CD14-positive monocyte (primary cell): Measurements from ENCODE around the gene CDC42EP3. TPM values are rescaled to one million over a fixed set of nuclear protein-coding genes. Genes with fewer than 3 reads are reported as not detected.

Experiments used
- DNase-seq, 3 donors: peaks; one replicate each; pipeline ENCODE4 v3.0.0-alpha.2; 2011 to 2022
- H2AFZ ChIP-seq: 2 replicates; pipeline ENCODE4 v1.6.0; 2012; ENCODE audit warnings: mild to moderate bottlenecking, low read depth, low read length, inconsistent platforms; ENCODE audit not compliant: insufficient read depth, poor library complexity, severe bottlenecking
- H3K27ac ChIP-seq, 2 donors: 1 replicate in 1 of 2; 2 replicates in 1 of 2; pipeline ENCODE4 v1.5.1; 2012 to 2013; ENCODE audit warnings: low read length in 2 of 2, control low read depth in 1 of 2, inconsistent platforms in 1 of 2, low read depth in 1 of 2, mild to moderate bottlenecking in 1 of 2
- H3K27me3 ChIP-seq, 2 donors: one replicate each; pipeline versions ENCODE4 v1.6.0 to v1.6.1; 2011 to 2013; ENCODE audit warnings: low read length in 2 of 2; ENCODE audit not compliant: control insufficient read depth in 2 of 2, insufficient read depth in 2 of 2
- H3K36me3 ChIP-seq, 2 donors: replicated peaks in 1 of 2; 1 replicate in 1 of 2; 2 replicates in 1 of 2; pipeline versions ENCODE4 v1.5.1 to v1.6.1; 2012 to 2013; ENCODE audit warnings: low read length in 2 of 2, control low read depth in 1 of 2, inconsistent platforms in 1 of 2, mild to moderate bottlenecking in 1 of 2; ENCODE audit not compliant: insufficient read depth in 2 of 2, control insufficient read depth in 1 of 2
- H3K4me1 ChIP-seq, 2 donors: 1 replicate in 1 of 2; 2 replicates in 1 of 2; pipeline versions ENCODE4 v1.5.1 to v1.6.1; 2012 to 2013; ENCODE audit warnings: low read length in 2 of 2, control low read depth in 1 of 2, inconsistent platforms in 1 of 2, mild to moderate bottlenecking in 1 of 2, moderate library complexity in 1 of 2; ENCODE audit not compliant: insufficient read depth in 2 of 2, control insufficient read depth in 1 of 2
- H3K4me2 ChIP-seq: replicated peaks from 2 replicates; pipeline ENCODE3; 2012; ENCODE audit warnings: low read length, moderate library complexity, mild to moderate bottlenecking; ENCODE audit not compliant: poor library complexity, severe bottlenecking; ENCODE audit errors: extremely low read depth
- H3K4me3 ChIP-seq, 3 experiments: fragments of 200-600 bp in 1 of 3; sonication (generic) in 1 of 3; replicated peaks in 1 of 3; 1 replicate in 2 of 3; 2 replicates in 1 of 3; pipeline ENCODE4 v1.5.1; 2011 to 2013; ENCODE audit warnings: low read length in 3 of 3, mild to moderate bottlenecking in 3 of 3, control low read depth in 2 of 3, low read depth in 2 of 3, inconsistent platforms in 1 of 3, moderate library complexity in 1 of 3
- H3K79me2 ChIP-seq: 2 replicates; pipeline ENCODE4 v1.6.0; 2012; ENCODE audit warnings: mild to moderate bottlenecking, control low read depth, inconsistent platforms, low read length, moderate library complexity; ENCODE audit not compliant: insufficient read depth
- H3K9ac ChIP-seq: 2 replicates; pipeline ENCODE4 v1.6.0; 2017; ENCODE audit warnings: low read length, mild to moderate bottlenecking; ENCODE audit not compliant: insufficient read depth, poor library complexity, severe bottlenecking
- H3K9me3 ChIP-seq, 2 donors: replicated peaks in 1 of 2; 1 replicate in 1 of 2; 2 replicates in 1 of 2; pipeline versions ENCODE4 v1.5.1 to v1.6.1; 2012 to 2013; ENCODE audit warnings: low read length in 2 of 2, control low read depth in 1 of 2; ENCODE audit not compliant: control insufficient read depth in 1 of 2, insufficient read depth in 1 of 2
- H4K20me1 ChIP-seq: 2 replicates; pipeline ENCODE4 v1.6.0; 2012; ENCODE audit warnings: mild to moderate bottlenecking, low read length, control low read depth, moderate library complexity; ENCODE audit not compliant: insufficient read depth
- H3K27ac Mint-ChIP-seq, 7 donors: one replicate each; pipeline ENCODE4 v1.8.0; 2020; ENCODE audit warnings: mild to moderate bottlenecking in 7 of 7, mixed read lengths in 7 of 7, moderate library complexity in 6 of 7, inconsistent platforms in 2 of 7
- H3K27me3 Mint-ChIP-seq, 3 donors: one replicate each; pipeline ENCODE4 v1.8.0; 2021 to 2022; ENCODE audit warnings: low read depth in 3 of 3, mild to moderate bottlenecking in 3 of 3, mixed read lengths in 3 of 3, moderate library complexity in 3 of 3, inconsistent platforms in 1 of 3
- H3K36me3 Mint-ChIP-seq, 2 donors: one replicate each; pipeline ENCODE4 v1.8.0; 2020; ENCODE audit warnings: mixed read lengths in 2 of 2, inconsistent platforms in 1 of 2, mild to moderate bottlenecking in 1 of 2
- H3K4me1 Mint-ChIP-seq: one replicate; pipeline ENCODE4 v1.8.0; 2020; ENCODE audit warnings: mild to moderate bottlenecking, mixed read lengths
- H3K4me3 Mint-ChIP-seq, 2 donors: one replicate each; pipeline ENCODE4 v1.8.0; 2020; ENCODE audit warnings: mild to moderate bottlenecking in 2 of 2, mixed read lengths in 2 of 2, moderate library complexity in 1 of 2
- H3K9me3 Mint-ChIP-seq, 7 donors: one replicate each; pipeline ENCODE4 v1.8.0; 2020 to 2022; ENCODE audit warnings: mixed read lengths in 7 of 7, mild to moderate bottlenecking in 6 of 7, moderate library complexity in 6 of 7, inconsistent platforms in 2 of 7
- CTCF ChIP-seq: fragments of 200-600 bp; IDR thresholded peaks from one replicate; pipeline ENCODE4 v1.8.0; 2022; ENCODE audit warnings: antibody characterized with exemption, mild to moderate bottlenecking
- WGBS: methylation state at CpG from one replicate; pipeline ENCODE4 v1.1.5; 2013; ENCODE audit warnings: missing lambda C conversion rate; ENCODE audit not compliant: insufficient coverage; 5-methylcytosine and 5-hydroxymethylcytosine counted together
- intact Hi-C, 2 donors: fragments of 100-400 bp; cut with micrococcal nuclease; formaldehyde crosslinking; loops; one replicate each; pipeline versions ENCODE4 v1.15.0 to v1.15.1; 2023
- polyA plus RNA-seq, 3 donors: library from polyadenylated mRNA; depleted of rRNA in 1 of 3; unstranded in 2 of 3; stranded (reverse) in 1 of 3; fragments of 300-500 nt in 2 of 3; fragments of >200 nt in 1 of 3; fragmentation: Illumina TruSeq in 2 of 3; gene quantifications; 1 replicate in 2 of 3; 2 replicates in 1 of 3; pipeline ENCODE4 v1.2.3, GENCODE V29; 2012 to 2021

CDC42EP3 gene
- polyA plus RNA-seq, 3 donors, result 179 to 272 (median 249) TPM

GRCh38 chr2:37669446-37669845 lies 2.0 kb downstream of the CDC42EP3 start:
- intact Hi-C loops, result no loop called here
- peaks cover 63% of the 10 kb centered on the region for H3K4me1 Mint-ChIP-seq
- Histone ChIP-seq H4K20me1 (peaks cover 70% of the 10 kb centered on the region), H3K79me2 (peaks cover 89% of the 10 kb centered on the region), H3K36me3 (peaks cover 15 to 24% of the 10 kb centered on the region in 2 donors), H3K9ac (peak overlapping the region; percentile 94), H3K4me2 (peak overlapping the region; percentile 94), H3K27ac (peak overlapping the region; percentile 13 to 95), H3K9me3 (no peaks in the 10 kb centered on the region), H3K27me3 (no peaks in the 10 kb centered on the region), H3K4me3 (peak overlapping the region; percentile 95 to 98 (median 97)), H3K4me1 (peaks cover 61 to 69% of the 10 kb centered on the region in 2 donors), H2AFZ (no peak overlapping the region)
- no CpG with 5 or more reads among the region's 3 CpGs for WGBS
- no peak for DNase-seq
- H3K4me3 Mint-ChIP-seq, result peak overlapping the region; percentile 95 to 98
- peak overlapping the region in 6 of 7 donors; percentile 24 to 96 (median 94) for H3K27ac Mint-ChIP-seq
- TF ChIP-seq CTCF, result no peak
- H3K27me3 Mint-ChIP-seq, result peaks cover 0 to 2% (median 0%) of the 10 kb centered on the region in 3 donors
- peaks cover 43 to 54% of the 10 kb centered on the region in 2 donors for H3K36me3 Mint-ChIP-seq
- no peaks in the 10 kb centered on the region for H3K9me3 Mint-ChIP-seq

DNA sequence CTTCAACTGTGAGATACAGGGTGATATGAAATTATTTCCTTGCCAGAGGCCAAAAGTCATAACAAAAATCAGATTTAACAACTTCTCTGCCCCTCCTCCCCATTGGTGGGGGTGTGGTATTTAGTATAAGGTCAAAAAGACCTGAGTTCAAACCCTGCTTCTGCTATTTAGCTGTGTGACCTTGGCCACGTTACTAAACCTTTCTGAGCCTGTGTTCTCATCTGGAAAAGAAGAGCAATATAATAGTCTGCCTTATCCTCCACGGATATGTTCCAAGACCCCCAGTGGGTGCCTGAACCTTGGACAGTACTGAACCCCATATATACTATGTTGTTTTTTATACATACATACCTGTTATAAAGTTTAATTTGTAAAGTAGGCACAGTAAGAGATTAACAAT lies 3.7 kb downstream of the CDC42EP3 start:
- TF ChIP-seq CTCF, result no peak
- Mint-ChIP-seq H3K4me1 (peaks cover 66% of the 10 kb centered on the region), H3K36me3 (peaks cover 58 to 71% of the 10 kb centered on the region in 2 donors), H3K4me3 (peak overlapping the region; percentile 57 to 81), H3K27ac (peak overlapping the region in 3 of 7 donors; percentile 13 to 70 (median 55)), H3K9me3 (no peaks in the 10 kb centered on the region), H3K27me3 (no peaks in the 10 kb centered on the region)
- Histone ChIP-seq H3K4me3 (peak overlapping the region; percentile 0 to 98 (median 95)), H3K27ac (peak overlapping the region in 1 of 2 donors; percentile 95), H3K79me2 (peaks cover 95% of the 10 kb centered on the region), H3K9ac (peak overlapping the region; percentile 22), H3K36me3 (peaks cover 26 to 37% of the 10 kb centered on the region in 2 donors), H3K4me2 (peak overlapping the region; percentile 94), H3K4me1 (peaks cover 63 to 75% of the 10 kb centered on the region in 2 donors), H3K27me3 (no peaks in the 10 kb centered on the region), H4K20me1 (peaks cover 88% of the 10 kb centered on the region), H3K9me3 (no peaks in the 10 kb centered on the region), H2AFZ (no peak overlapping the region)
- intact Hi-C loops, result no loop called here
- no peak for DNase-seq
- no CpG with 5 or more reads among the region's 2 CpGs for WGBS
